Measurements from ENCODE around the gene RALGPS1.

RALGPS1 gene

GRCh38 chr9:127205952-127206351, 291.4 kb downstream of the RALGPS1 start:
- POLR2A ChIA-PET: no interaction called here
- H3K4me1 ChIP-seq (ENCODE audit: control extremely low read depth in 1 of 4, control insufficient read depth in 4 of 4, insufficient read depth in 4 of 4, low read length in 3 of 4): no peaks in the 10 kb centered on the region
- H3K4me3 ChIP-seq (ENCODE audit: control insufficient read depth in 1 of 7, extremely low read depth in 1 of 7, insufficient read depth in 4 of 7, low read depth in 2 of 7, low read length in 6 of 7): no peak overlapping the region
- DNase-seq: no peak
- 100% methylated on average over 4 of the region's 4 CpGs for WGBS (ENCODE audit: insufficient coverage)
- H3K9me3 ChIP-seq (ENCODE audit: control extremely low read depth in 1 of 5, control insufficient read depth in 4 of 5, insufficient read depth in 2 of 5, low read depth in 1 of 5, low read length in 4 of 5): no peaks in the 10 kb centered on the region
- H3K36me3 ChIP-seq (ENCODE audit: control insufficient read depth in 4 of 4, insufficient read depth in 4 of 4, low read length in 3 of 4): no peaks in the 10 kb centered on the region
- H3K27me3 ChIP-seq (replicated peaks in 2 of 5; ENCODE audit: control insufficient read depth in 4 of 5, insufficient read depth in 5 of 5, low read length in 4 of 5): peaks cover 0 to 3% (median 0%) of the 10 kb centered on the region in 5 experiments
- no peak overlapping the region for H3K27ac ChIP-seq (ENCODE audit: insufficient read depth in 1 of 2, low read depth in 1 of 2, low read length in 2 of 2, poor library complexity in 1 of 2, severe bottlenecking in 2 of 2)
- CTCF ChIA-PET: interaction anchor here (1.3 to 1.4 kb wide), 2 partner anchors 9 to 24 kb away, joined by 3 to 6 read pairs; no protein-coding TSS in a partner anchor

GRCh38 chr9:127206666-127207065, 292.1 kb downstream of the RALGPS1 start:
- Histone ChIP-seq H3K9me3 (ENCODE audit: control extremely low read depth in 1 of 5, control insufficient read depth in 4 of 5, insufficient read depth in 2 of 5, low read depth in 1 of 5, low read length in 4 of 5) (no peaks in the 10 kb centered on the region), H3K27ac (ENCODE audit: insufficient read depth in 1 of 2, low read depth in 1 of 2, low read length in 2 of 2, poor library complexity in 1 of 2, severe bottlenecking in 2 of 2) (no peak overlapping the region), H3K27me3 (replicated peaks in 2 of 5; ENCODE audit: control insufficient read depth in 4 of 5, insufficient read depth in 5 of 5, low read length in 4 of 5) (peaks cover 0 to 3% (median 0%) of the 10 kb centered on the region in 5 experiments), H3K36me3 (ENCODE audit: control insufficient read depth in 4 of 4, insufficient read depth in 4 of 4, low read length in 3 of 4) (no peaks in the 10 kb centered on the region), H3K4me1 (ENCODE audit: control extremely low read depth in 1 of 4, control insufficient read depth in 4 of 4, insufficient read depth in 4 of 4, low read length in 3 of 4) (no peaks in the 10 kb centered on the region), H3K4me3 (ENCODE audit: control insufficient read depth in 1 of 7, extremely low read depth in 1 of 7, insufficient read depth in 4 of 7, low read depth in 2 of 7, low read length in 6 of 7) (no peak overlapping the region)
- ChIA-PET POLR2A (no interaction called here), CTCF (no interaction called here)
- WGBS (ENCODE audit: insufficient coverage): 90% methylated on average over 2 of the region's 3 CpGs
- DNase-seq: no peak

- CTCF ChIA-PET: no interaction called here
- POLR2A ChIA-PET: interaction anchor here (0.6 kb wide), 1 partner anchor 19 kb away, joined by 8 read pairs; no protein-coding TSS in a partner anchor
Measured at GRCh38 chr9:127207734-127208410, 293.3 kb downstream of the RALGPS1 start.

GRCh38 chr9:127208416-127208815, 293.8 kb downstream of the RALGPS1 start:
- Histone ChIP-seq H3K27ac (ENCODE audit: insufficient read depth in 1 of 2, low read depth in 1 of 2, low read length in 2 of 2, poor library complexity in 1 of 2, severe bottlenecking in 2 of 2) (no peak overlapping the region), H3K27me3 (replicated peaks in 2 of 5; ENCODE audit: control insufficient read depth in 4 of 5, insufficient read depth in 5 of 5, low read length in 4 of 5) (peaks cover 0 to 4% (median 0%) of the 10 kb centered on the region in 5 experiments), H3K9me3 (ENCODE audit: control extremely low read depth in 1 of 5, control insufficient read depth in 4 of 5, insufficient read depth in 2 of 5, low read depth in 1 of 5, low read length in 4 of 5) (no peaks in the 10 kb centered on the region), H3K4me1 (ENCODE audit: control extremely low read depth in 1 of 4, control insufficient read depth in 4 of 4, insufficient read depth in 4 of 4, low read length in 3 of 4) (no peaks in the 10 kb centered on the region), H3K4me3 (ENCODE audit: control insufficient read depth in 1 of 7, extremely low read depth in 1 of 7, insufficient read depth in 4 of 7, low read depth in 2 of 7, low read length in 6 of 7) (no peak overlapping the region), H3K36me3 (ENCODE audit: control insufficient read depth in 4 of 4, insufficient read depth in 4 of 4, low read length in 3 of 4) (no peaks in the 10 kb centered on the region)
- no peak for DNase-seq
- ChIA-PET POLR2A (no interaction called here), CTCF (no interaction called here)
- 96% methylated on average over 7 of the region's 8 CpGs for WGBS (ENCODE audit: insufficient coverage)

More at GRCh38 chr9:127207734-127208410, 293.3 kb downstream of the RALGPS1 start:
- DNase-seq: no peak
- no peaks in the 10 kb centered on the region for H3K36me3 ChIP-seq (ENCODE audit: control insufficient read depth in 4 of 4, insufficient read depth in 4 of 4, low read length in 3 of 4)
- H3K4me1 ChIP-seq (ENCODE audit: control extremely low read depth in 1 of 4, control insufficient read depth in 4 of 4, insufficient read depth in 4 of 4, low read length in 3 of 4): no peaks in the 10 kb centered on the region
- no peaks in the 10 kb centered on the region for H3K9me3 ChIP-seq (ENCODE audit: control extremely low read depth in 1 of 5, control insufficient read depth in 4 of 5, insufficient read depth in 2 of 5, low read depth in 1 of 5, low read length in 4 of 5)
- peaks cover 0 to 3% (median 0%) of the 10 kb centered on the region in 5 experiments for H3K27me3 ChIP-seq (replicated peaks in 2 of 5; ENCODE audit: control insufficient read depth in 4 of 5, insufficient read depth in 5 of 5, low read length in 4 of 5)
- no peak overlapping the region for H3K4me3 ChIP-seq (ENCODE audit: control insufficient read depth in 1 of 7, extremely low read depth in 1 of 7, insufficient read depth in 4 of 7, low read depth in 2 of 7, low read length in 6 of 7)
- no peak overlapping the region for H3K27ac ChIP-seq (ENCODE audit: insufficient read depth in 1 of 2, low read depth in 1 of 2, low read length in 2 of 2, poor library complexity in 1 of 2, severe bottlenecking in 2 of 2)
- 98% methylated on average over 11 of the region's 11 CpGs for WGBS (ENCODE audit: insufficient coverage)

- H3K9me3 ChIP-seq (ENCODE audit: control extremely low read depth in 1 of 5, control insufficient read depth in 4 of 5, insufficient read depth in 2 of 5, low read depth in 1 of 5, low read length in 4 of 5): no peaks in the 10 kb centered on the region
- ChIA-PET POLR2A (no interaction called here), CTCF (interaction anchor here (2.5 kb wide), 1 partner anchor 8 kb away, joined by 11 read pairs; no protein-coding TSS in a partner anchor)
- DNase-seq: no peak
- H3K27me3 ChIP-seq (replicated peaks in 2 of 5; ENCODE audit: control insufficient read depth in 4 of 5, insufficient read depth in 5 of 5, low read length in 4 of 5): peaks cover 0 to 5% (median 0%) of the 10 kb centered on the region in 5 experiments
- no peak overlapping the region for H3K4me3 ChIP-seq (ENCODE audit: control insufficient read depth in 1 of 7, extremely low read depth in 1 of 7, insufficient read depth in 4 of 7, low read depth in 2 of 7, low read length in 6 of 7)
- H3K27ac ChIP-seq (ENCODE audit: insufficient read depth in 1 of 2, low read depth in 1 of 2, low read length in 2 of 2, poor library complexity in 1 of 2, severe bottlenecking in 2 of 2): no peak overlapping the region
- H3K36me3 ChIP-seq (ENCODE audit: control insufficient read depth in 4 of 4, insufficient read depth in 4 of 4, low read length in 3 of 4): no peaks in the 10 kb centered on the region
- H3K4me1 ChIP-seq (ENCODE audit: control extremely low read depth in 1 of 4, control insufficient read depth in 4 of 4, insufficient read depth in 4 of 4, low read length in 3 of 4): no peaks in the 10 kb centered on the region
- WGBS (ENCODE audit: insufficient coverage): 98% methylated on average over 7 of the region's 7 CpGs
Measured at GRCh38 chr9:127209220-127209619, 294.6 kb downstream of the RALGPS1 start.

- CTCF ChIA-PET: interaction anchor here (0.7 to 2.5 kb wide), 4 partner anchors 9 to 244 kb away, joined by 3 to 11 read pairs (median 3); no protein-coding TSS in a partner anchor
- H3K9me3 ChIP-seq (ENCODE audit: control extremely low read depth in 1 of 5, control insufficient read depth in 4 of 5, insufficient read depth in 2 of 5, low read depth in 1 of 5, low read length in 4 of 5): no peaks in the 10 kb centered on the region
- H3K27ac ChIP-seq (ENCODE audit: insufficient read depth in 1 of 2, low read depth in 1 of 2, low read length in 2 of 2, poor library complexity in 1 of 2, severe bottlenecking in 2 of 2): no peak overlapping the region
- no peaks in the 10 kb centered on the region for H3K4me1 ChIP-seq (ENCODE audit: control extremely low read depth in 1 of 4, control insufficient read depth in 4 of 4, insufficient read depth in 4 of 4, low read length in 3 of 4)
- no peak for DNase-seq
- no peaks in the 10 kb centered on the region for H3K36me3 ChIP-seq (ENCODE audit: control insufficient read depth in 4 of 4, insufficient read depth in 4 of 4, low read length in 3 of 4)
- POLR2A ChIA-PET: no interaction called here
- H3K4me3 ChIP-seq (ENCODE audit: control insufficient read depth in 1 of 7, extremely low read depth in 1 of 7, insufficient read depth in 4 of 7, low read depth in 2 of 7, low read length in 6 of 7): no peak overlapping the region
- WGBS (ENCODE audit: insufficient coverage): 90% methylated on average over 16 of the region's 18 CpGs
- H3K27me3 ChIP-seq (replicated peaks in 2 of 5; ENCODE audit: control insufficient read depth in 4 of 5, insufficient read depth in 5 of 5, low read length in 4 of 5): peaks cover 0 to 5% (median 0%) of the 10 kb centered on the region in 5 experiments
Measured at GRCh38 chr9:127209948-127210640, 295.5 kb downstream of the RALGPS1 start.
